CMK (cell line): Measurements from ENCODE around the gene CBLN2.

Experiments
- DNase-seq: peaks from one replicate; pipeline ENCODE4 v3.0.0-alpha.2; 2010; ENCODE audit warnings: low read depth

Gene CBLN2

GRCh38 chr18:72544092-72544886 lies at the start of gene CBLN2:
TSS of gene CBLN2 (minus strand) at chr18:72544342. CDS start at chr18:72542160, 2,182 bp downstream.
- DNase-seq, result no peak

- DNase-seq, result no peak
These were observed 44.2 kb upstream of the CBLN2 start for GRCh38 chr18:72588360-72588759.

- DNase-seq, result no peak
These were observed 40.6 kb upstream of the CBLN2 start for GRCh38 chr18:72584787-72585186.

GRCh38 chr18:72581976-72582375 lies 37.8 kb upstream of the CBLN2 start:
- DNase-seq, result no peak

- DNase-seq, result no peak
These were observed 28.8 kb upstream of the CBLN2 start for GRCh38 chr18:72572896-72573295.

GRCh38 chr18:72566290-72566689 lies 22.1 kb upstream of the CBLN2 start:
- DNase-seq, result no peak

GRCh38 chr18:72555968-72556367 lies 11.8 kb upstream of the CBLN2 start:
- no peak for DNase-seq

- DNase-seq, result no peak
These were observed 11.0 kb upstream of the CBLN2 start for GRCh38 chr18:72555101-72555500.

GRCh38 chr18:72543357-72544055 lies 636 bp downstream of the CBLN2 start:
- DNase-seq, result no peak

- DNase-seq, result no peak
These were observed 1.2 kb downstream of the CBLN2 start for GRCh38 chr18:72542984-72543356.

GRCh38 chr18:72542342-72542741 lies 1.8 kb downstream of the CBLN2 start:
- no peak for DNase-seq

GRCh38 chr18:72541871-72542332 lies 2.2 kb downstream of the CBLN2 start:
- no peak for DNase-seq

GRCh38 chr18:72539901-72540300 lies 4.2 kb downstream of the CBLN2 start:
- no peak for DNase-seq

- DNase-seq, result no peak
These were observed 13.5 kb downstream of the CBLN2 start for GRCh38 chr18:72530622-72531021.

GRCh38 chr18:72504866-72505265 lies 39.3 kb downstream of the CBLN2 start:
- no peak for DNase-seq

GRCh38 chr18:72502671-72503431 lies 41.3 kb downstream of the CBLN2 start:
- no peak for DNase-seq

GRCh38 chr18:72492497-72492896 lies 51.6 kb downstream of the CBLN2 start:
- no peak for DNase-seq
